Endothelial cell of umbilical vein (primary cell): ENCODE measurements around the gene FANCC. TPM values are rescaled to one million over a fixed set of nuclear protein-coding genes. Genes with fewer than 3 reads are reported as not detected.

ENCODE experiments used
- BruUV-seq: library from RNA; stranded (reverse); fragments of 400-500 nt; replicated peaks from 2 replicates; lab custom pipeline; 2021; lab: Mats Ljungman, UMichigan
- CTCF ChIA-PET: fragments of 300-600, 350-600 bp; sonication (Branson Sonifier 250); formaldehyde crosslinking; loops from one replicate; lab custom pipeline; 2021; ENCODE audit warnings: antibody characterized with exemption, inconsistent platforms; lab: Charles Lee
- POLR2A ChIA-PET: fragments of 300-600, 350-600 bp; sonication (Branson Sonifier 250); formaldehyde crosslinking; loops from one replicate; lab custom pipeline; 2021; ENCODE audit warnings: antibody characterized with exemption, inconsistent platforms; lab: Charles Lee
- DNase-seq: peaks from one replicate; pipeline ENCODE4 v3.0.0-alpha.2; 2011; ENCODE audit warnings: low read depth, low spot score
- FAIRE-seq: peaks from 2 replicates; lab custom pipeline; 2011; peaks lifted over from hg19 to GRCh38; lab: Jason Lieb, UNC
- H2AFZ ChIP-seq: 2 replicates; pipeline ENCODE4 v1.6.0; 2012; ENCODE audit warnings: low read depth, low read length, control low read depth, inconsistent platforms
- H3K27ac ChIP-seq: 2 replicates; pipeline ENCODE4 v1.5.1; 2011; ENCODE audit warnings: low read depth, mild to moderate bottlenecking, control low read depth, low read length, moderate library complexity; ENCODE audit not compliant: insufficient read depth
- H3K27me3 ChIP-seq, 2 experiments: 2 replicates each; pipeline versions ENCODE4 v1.6.0 to v1.6.1; 2011; ENCODE audit warnings: low read length in 2 of 2, mixed read lengths in 1 of 2; ENCODE audit not compliant: control insufficient read depth in 2 of 2, insufficient read depth in 2 of 2
- H3K36me3 ChIP-seq, 2 experiments: 2 replicates in 1 of 2; 3 replicates in 1 of 2; pipeline ENCODE4 v1.5.1; 2011; ENCODE audit warnings: low read length in 2 of 2, mild to moderate bottlenecking in 1 of 2, moderate library complexity in 1 of 2; ENCODE audit not compliant: control insufficient read depth in 2 of 2, insufficient read depth in 2 of 2; ENCODE audit errors: extremely low read depth in 1 of 2
- H3K4me1 ChIP-seq: 3 replicates; pipeline ENCODE4 v1.5.1; 2011; ENCODE audit warnings: mild to moderate bottlenecking, low read length; ENCODE audit not compliant: control insufficient read depth, insufficient read depth; ENCODE audit errors: extremely low read depth
- H3K4me2 ChIP-seq: 2 replicates; pipeline ENCODE4 v1.6.1; 2011; ENCODE audit warnings: low read length, control low read depth, mixed read lengths; ENCODE audit not compliant: insufficient read depth
- H3K4me3 ChIP-seq, 3 experiments: fragments of 200-600 bp in 1 of 3; sonication (generic), shearing (Covaris generic) in 1 of 3; replicated peaks in 1 of 3; 2 replicates each; pipeline ENCODE4 v1.5.1; 2011 to 2016; ENCODE audit warnings: control low read depth in 3 of 3, low read length in 3 of 3, mild to moderate bottlenecking in 2 of 3, inconsistent platforms in 1 of 3, low read depth in 1 of 3, moderate library complexity in 1 of 3; ENCODE audit not compliant: insufficient read depth in 1 of 3
- H3K79me2 ChIP-seq: 2 replicates; pipeline ENCODE4 v1.6.0; 2012; ENCODE audit warnings: low read length, inconsistent platforms; ENCODE audit not compliant: control insufficient read depth, insufficient read depth
- H3K9ac ChIP-seq: replicated peaks from 2 replicates; pipeline ENCODE3; 2011; ENCODE audit warnings: low read length, control low read depth; ENCODE audit not compliant: insufficient read depth; ENCODE audit errors: extremely low read depth
- H3K9me1 ChIP-seq: replicated peaks from 3 replicates; pipeline ENCODE4 v1.6.0; 2011; ENCODE audit warnings: mild to moderate bottlenecking, low read length; ENCODE audit not compliant: control insufficient read depth, insufficient read depth; ENCODE audit errors: extremely low read depth
- H3K9me3 ChIP-seq: replicated peaks from 2 replicates; pipeline ENCODE4 v1.5.1; 2012; ENCODE audit warnings: low read length, inconsistent platforms; ENCODE audit not compliant: control insufficient read depth, insufficient read depth
- H4K20me1 ChIP-seq: replicated peaks from 2 replicates; pipeline ENCODE3; 2011; ENCODE audit warnings: mild to moderate bottlenecking, low read length; ENCODE audit not compliant: control insufficient read depth, insufficient read depth; ENCODE audit errors: extremely low read depth
- EZH2 ChIP-seq: IDR thresholded peaks from 2 replicates; pipeline ENCODE4 v1.6.1; 2012; ENCODE audit warnings: borderline replicate concordance, low read depth, mild to moderate bottlenecking, moderate library complexity, low read length, inconsistent platforms; ENCODE audit not compliant: severe bottlenecking
- FOS ChIP-seq: IDR thresholded peaks from 2 replicates; pipeline ENCODE4 v1.6.1; 2011; ENCODE audit warnings: mild to moderate bottlenecking, low read length, moderate library complexity, borderline replicate concordance; ENCODE audit not compliant: insufficient read depth
- GATA2 ChIP-seq: IDR thresholded peaks from 2 replicates; pipeline ENCODE4 v1.7.0; 2011; ENCODE audit warnings: low read depth, mild to moderate bottlenecking, moderate library complexity, mixed read lengths, low read length; ENCODE audit not compliant: insufficient read length, insufficient read depth
- JUN ChIP-seq: IDR thresholded peaks from 2 replicates; pipeline ENCODE4 v1.6.1; 2011; ENCODE audit warnings: borderline replicate concordance, low read depth; ENCODE audit not compliant: insufficient read length, insufficient read depth
- MYC ChIP-seq: IDR thresholded peaks from one replicate; pipeline ENCODE4 v1.6.1; 2011; ENCODE audit warnings: mild to moderate bottlenecking, low read depth, low read length
- POLR2AphosphoS5 ChIP-seq: IDR thresholded peaks from 2 replicates; pipeline ENCODE4 v1.6.1; 2012; ENCODE audit warnings: low read depth, mild to moderate bottlenecking, control low read depth, low read length, moderate library complexity; ENCODE audit not compliant: insufficient read depth
- dilution Hi-C: fragments of 300-500 bp; cut with MboI; formaldehyde crosslinking; loops from one replicate; pipeline ENCODE4 v1.15.0; 2019; ENCODE audit warnings: low sequenced_read_pairs; ENCODE audit not compliant: extremely low pct_ligation_motif_present
- intact Hi-C: fragments of 100-400 bp; cut with micrococcal nuclease; formaldehyde crosslinking; loops from one replicate; pipeline ENCODE4 v1.10.0; 2022
- polyA plus RNA-seq, 4 experiments: library from polyadenylated mRNA; depleted of rRNA in 3 of 4; stranded (reverse) in 3 of 4; unstranded in 1 of 4; fragments of >200 nt; gene quantifications; 2 replicates each; pipeline versions ENCODE4 v1.2.1 to v1.2.3, GENCODE V29; 2011 to 2012; ENCODE audit warnings: missing spikeins in 1 of 4
- total RNA-seq: library from RNA; stranded (reverse); gene quantifications from 2 replicates; pipeline ENCODE4 v1.2.3, GENCODE V29; 2021
- TF ChIP-seq, protein P1 (sequence below): IDR thresholded peaks from 2 replicates; pipeline ENCODE4 v1.6.1; 2011; ENCODE audit not compliant: insufficient read depth, insufficient read length
- TF ChIP-seq, protein P2 (sequence below), 2 donors: IDR thresholded peaks; 1 replicate in 1 of 2; 2 replicates in 1 of 2; pipeline ENCODE4 v1.5.1; 2011; ENCODE audit warnings: low read length in 2 of 2, mild to moderate bottlenecking in 2 of 2, moderate library complexity in 2 of 2, control low read depth in 1 of 2, inconsistent platforms in 1 of 2, low read depth in 1 of 2; ENCODE audit not compliant: insufficient read depth in 1 of 2; ENCODE audit errors: extremely low read depth in 1 of 2

FANCC gene
- total and polyA plus RNA-seq, 2 donors (not counting 3 experiments of a cell fraction or from before 2014, with no cell fraction given): 5.7 to 13.1 TPM

GRCh38 chr9:95206143-95206542, 111.4 kb downstream of the FANCC start:
- H3K79me2 ChIP-seq: no peaks in the 10 kb centered on the region
- no peaks in the 10 kb centered on the region for H3K27me3 ChIP-seq
- no peak overlapping the region for H3K27ac ChIP-seq
- H3K9me1 ChIP-seq: no peaks in the 10 kb centered on the region
- TF ChIP-seq GATA2 (no peak), EZH2 (no peak), JUN (no peak), POLR2AphosphoS5 (no peak), FOS (no peak), MYC (no peak)
- TF ChIP-seq, protein P1, sequence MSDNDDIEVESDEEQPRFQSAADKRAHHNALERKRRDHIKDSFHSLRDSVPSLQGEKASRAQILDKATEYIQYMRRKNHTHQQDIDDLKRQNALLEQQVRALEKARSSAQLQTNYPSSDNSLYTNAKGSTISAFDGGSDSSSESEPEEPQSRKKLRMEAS: no peak
- TF ChIP-seq, protein P2, sequence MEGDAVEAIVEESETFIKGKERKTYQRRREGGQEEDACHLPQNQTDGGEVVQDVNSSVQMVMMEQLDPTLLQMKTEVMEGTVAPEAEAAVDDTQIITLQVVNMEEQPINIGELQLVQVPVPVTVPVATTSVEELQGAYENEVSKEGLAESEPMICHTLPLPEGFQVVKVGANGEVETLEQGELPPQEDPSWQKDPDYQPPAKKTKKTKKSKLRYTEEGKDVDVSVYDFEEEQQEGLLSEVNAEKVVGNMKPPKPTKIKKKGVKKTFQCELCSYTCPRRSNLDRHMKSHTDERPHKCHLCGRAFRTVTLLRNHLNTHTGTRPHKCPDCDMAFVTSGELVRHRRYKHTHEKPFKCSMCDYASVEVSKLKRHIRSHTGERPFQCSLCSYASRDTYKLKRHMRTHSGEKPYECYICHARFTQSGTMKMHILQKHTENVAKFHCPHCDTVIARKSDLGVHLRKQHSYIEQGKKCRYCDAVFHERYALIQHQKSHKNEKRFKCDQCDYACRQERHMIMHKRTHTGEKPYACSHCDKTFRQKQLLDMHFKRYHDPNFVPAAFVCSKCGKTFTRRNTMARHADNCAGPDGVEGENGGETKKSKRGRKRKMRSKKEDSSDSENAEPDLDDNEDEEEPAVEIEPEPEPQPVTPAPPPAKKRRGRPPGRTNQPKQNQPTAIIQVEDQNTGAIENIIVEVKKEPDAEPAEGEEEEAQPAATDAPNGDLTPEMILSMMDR (IDR thresholded peaks at IDR 0.05; ENCODE audit: extremely low read depth in 1 of 2, insufficient read depth in 1 of 2, low read depth in 1 of 2, low read length in 2 of 2): no peak
- ChIA-PET CTCF (interaction anchor here (1.1 to 2.5 kb wide), 2 partner anchors 27 to 38 kb away, joined by 4 to 11 read pairs; no protein-coding TSS in a partner anchor), POLR2A (no interaction called here)
- no peak overlapping the region for H3K4me2 ChIP-seq
- DNase-seq (no peak), FAIRE-seq (no peak)
- H2AFZ ChIP-seq: no peak overlapping the region
- no peaks in the 10 kb centered on the region for H3K36me3 ChIP-seq
- no peaks in the 10 kb centered on the region for H4K20me1 ChIP-seq
- no peaks in the 10 kb centered on the region for H3K9me3 ChIP-seq
- intact Hi-C loops: no loop called here
- dilution Hi-C loops: no loop called here
- BruUV-seq: no TSS peak
- H3K4me3 ChIP-seq: no peak overlapping the region
- no peaks in the 10 kb centered on the region for H3K4me1 ChIP-seq
- H3K9ac ChIP-seq: no peak overlapping the region
